Omental fat pad (tissue), 4 donors: ENCODE data around the gene ZAR1L. TPM values are rescaled to one million over a fixed set of nuclear protein-coding genes. Genes with fewer than 3 reads are reported as not detected.

ENCODE experiments used
- ATAC-seq: fragments of 150-250 bp; one replicate; pipeline ENCODE4 v1.9.1; 2016; ENCODE audit warnings: mild to moderate bottlenecking, moderate library complexity; ENCODE audit not compliant: low FRiP score
- DNase-seq: peaks from one replicate; pipeline ENCODE4 v3.0.0-alpha.2; 2019; ENCODE audit warnings: low spot score
- total RNA-seq, 4 donors: library from RNA; depleted of rRNA; stranded (reverse); fragments of >200 nt; gene quantifications; one replicate each; pipeline ENCODE4 v1.1.0, GENCODE V29; 2016
- TF ChIP-seq, protein P1 (sequence below), 3 donors: fragments of 450-650 bp; IDR thresholded peaks; one replicate each; pipeline ENCODE4 v1.5.1; 2016 to 2017; ENCODE audit warnings: antibody characterized with exemption in 3 of 3, mild to moderate bottlenecking in 3 of 3, moderate library complexity in 2 of 3

ZAR1L gene
- total RNA-seq, 4 donors from 2014 or later, result not detected

DNA sequence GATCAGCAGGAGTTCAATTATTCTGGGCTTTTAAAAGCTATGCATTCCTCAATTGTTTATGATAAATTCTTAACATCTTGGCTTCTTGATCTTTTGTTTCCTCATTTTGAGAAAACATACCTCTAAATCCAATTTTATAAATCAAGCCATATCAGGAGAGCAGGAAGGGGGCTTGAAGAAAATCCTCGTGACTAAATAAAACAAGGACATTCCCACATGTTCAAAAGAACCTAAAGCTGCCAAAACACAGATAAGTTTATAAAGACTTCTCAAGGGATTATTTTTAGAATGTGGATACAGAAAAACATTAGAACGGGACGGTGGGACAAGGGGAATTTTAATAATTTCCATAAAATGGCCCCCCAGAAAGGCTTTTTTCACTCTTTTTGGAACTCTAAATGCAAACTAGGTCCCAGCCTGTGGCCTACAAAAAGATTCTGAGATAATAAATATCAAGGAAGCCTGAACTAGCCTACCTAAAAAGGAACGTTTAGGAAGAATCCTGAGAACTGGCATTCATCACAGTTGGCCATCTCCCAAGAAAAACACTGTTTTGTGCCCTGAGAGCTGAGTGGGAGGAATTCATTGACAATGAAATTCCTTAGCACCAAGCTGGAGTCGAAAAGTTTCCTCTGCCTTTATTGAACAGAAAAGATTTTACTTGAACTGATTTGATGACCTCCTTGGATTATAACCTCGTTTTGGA lies 30.1 kb downstream of the ZAR1L start:
- ATAC-seq (no peak), DNase-seq (no peak)
- TF ChIP-seq, protein P1, sequence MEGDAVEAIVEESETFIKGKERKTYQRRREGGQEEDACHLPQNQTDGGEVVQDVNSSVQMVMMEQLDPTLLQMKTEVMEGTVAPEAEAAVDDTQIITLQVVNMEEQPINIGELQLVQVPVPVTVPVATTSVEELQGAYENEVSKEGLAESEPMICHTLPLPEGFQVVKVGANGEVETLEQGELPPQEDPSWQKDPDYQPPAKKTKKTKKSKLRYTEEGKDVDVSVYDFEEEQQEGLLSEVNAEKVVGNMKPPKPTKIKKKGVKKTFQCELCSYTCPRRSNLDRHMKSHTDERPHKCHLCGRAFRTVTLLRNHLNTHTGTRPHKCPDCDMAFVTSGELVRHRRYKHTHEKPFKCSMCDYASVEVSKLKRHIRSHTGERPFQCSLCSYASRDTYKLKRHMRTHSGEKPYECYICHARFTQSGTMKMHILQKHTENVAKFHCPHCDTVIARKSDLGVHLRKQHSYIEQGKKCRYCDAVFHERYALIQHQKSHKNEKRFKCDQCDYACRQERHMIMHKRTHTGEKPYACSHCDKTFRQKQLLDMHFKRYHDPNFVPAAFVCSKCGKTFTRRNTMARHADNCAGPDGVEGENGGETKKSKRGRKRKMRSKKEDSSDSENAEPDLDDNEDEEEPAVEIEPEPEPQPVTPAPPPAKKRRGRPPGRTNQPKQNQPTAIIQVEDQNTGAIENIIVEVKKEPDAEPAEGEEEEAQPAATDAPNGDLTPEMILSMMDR (IDR thresholded peaks at IDR 0.05), result no peak

DNA sequence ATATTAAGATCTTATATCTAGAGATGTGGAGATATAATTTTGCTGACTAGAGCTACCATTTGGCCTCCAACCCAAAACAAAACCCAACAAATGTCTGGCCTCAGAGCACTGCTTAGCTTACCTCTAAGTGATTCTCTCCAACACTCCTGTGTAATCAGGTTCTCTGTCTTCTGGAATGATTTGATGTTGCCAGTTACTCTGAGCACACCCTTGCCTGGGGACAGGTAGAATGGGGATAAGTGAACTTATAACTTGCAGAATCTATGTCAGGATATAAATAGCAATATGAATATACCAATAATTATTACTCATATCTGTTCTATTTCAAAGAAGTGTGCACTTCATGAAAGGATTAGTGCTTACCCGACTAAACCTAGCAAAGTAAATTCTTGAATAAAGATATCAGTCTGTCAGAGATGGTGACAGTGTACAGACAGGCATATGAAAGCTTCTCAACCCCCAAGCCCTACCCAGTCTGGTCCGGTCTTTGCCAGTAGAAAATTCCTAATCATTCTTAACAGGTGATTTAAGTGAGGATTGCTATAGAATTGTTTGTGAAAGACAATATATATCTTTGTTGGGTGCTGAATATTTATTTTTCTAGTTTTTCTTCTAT lies 33.0 kb downstream of the ZAR1L start:
- ATAC-seq (no peak), DNase-seq (no peak)
- TF ChIP-seq, protein P1 (IDR thresholded peaks at IDR 0.05), result no peak

DNA sequence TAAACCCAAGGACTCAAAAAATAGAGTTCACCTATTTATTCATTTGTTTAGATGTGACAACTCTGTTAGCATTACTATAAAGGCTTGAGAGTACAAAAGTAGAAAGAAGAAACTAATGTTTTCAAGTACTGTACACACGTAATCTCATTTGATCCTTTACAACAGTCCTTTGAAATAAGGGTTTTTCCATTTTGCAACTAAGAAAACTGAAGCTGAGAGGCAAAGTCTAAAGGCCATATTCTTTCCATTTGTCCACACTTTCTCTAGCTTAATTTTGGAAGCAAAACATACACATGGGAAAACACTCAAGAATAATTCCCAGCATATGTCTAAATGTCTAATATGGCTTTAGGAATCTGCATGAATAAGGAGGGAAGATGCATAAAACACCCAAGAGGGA lies 34.1 kb downstream of the ZAR1L start:
- no peak for ATAC-seq

DNA sequence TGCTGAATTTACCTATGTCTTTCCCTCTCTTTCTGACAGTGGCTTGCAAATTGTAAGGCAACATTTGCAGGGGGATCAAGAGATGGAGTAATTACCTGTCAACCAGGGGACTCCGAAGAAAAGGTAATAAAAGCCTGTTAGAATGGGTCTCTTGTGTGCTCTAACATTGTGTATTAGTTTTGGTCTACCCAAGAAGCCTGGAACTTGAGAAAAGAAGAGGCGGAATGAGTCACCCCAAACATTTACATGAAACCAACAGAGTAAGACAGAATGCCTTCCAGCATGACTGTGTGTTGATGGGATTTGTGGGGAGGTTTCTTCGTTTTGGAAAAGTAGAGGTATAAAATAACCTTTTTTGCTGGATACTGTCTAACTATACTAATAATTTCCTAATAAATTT lies 36.7 kb downstream of the ZAR1L start:
- no peak for DNase-seq
- no peak for ATAC-seq
- TF ChIP-seq, protein P1 (IDR thresholded peaks at IDR 0.05), result no peak

More for the DNA sequence above, 34.1 kb downstream of the ZAR1L start:
- TF ChIP-seq, protein P1 (IDR thresholded peaks at IDR 0.05), result no peak
- no peak for DNase-seq

DNA sequence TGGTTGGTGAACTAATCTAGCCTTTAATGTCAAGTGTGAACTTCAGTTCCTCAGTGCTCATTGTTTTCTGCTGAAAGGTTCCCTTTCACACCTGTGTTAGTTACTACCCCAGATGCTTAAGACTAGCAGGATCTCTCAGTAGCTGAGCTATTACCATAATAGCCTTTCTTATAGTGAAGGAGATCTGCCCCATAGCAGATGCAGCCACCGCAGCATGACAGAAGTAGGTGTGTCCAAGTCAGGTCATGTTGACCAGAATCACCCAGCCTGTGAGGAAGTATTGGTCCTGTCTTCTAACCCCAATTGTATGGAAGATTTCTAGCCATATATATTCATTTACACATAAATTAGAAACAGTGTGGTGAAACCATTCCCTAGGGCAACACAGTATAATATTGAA lies 37.3 kb downstream of the ZAR1L start:
- no peak for DNase-seq
- TF ChIP-seq, protein P1 (IDR thresholded peaks at IDR 0.05), result no peak
- no peak for ATAC-seq

DNA sequence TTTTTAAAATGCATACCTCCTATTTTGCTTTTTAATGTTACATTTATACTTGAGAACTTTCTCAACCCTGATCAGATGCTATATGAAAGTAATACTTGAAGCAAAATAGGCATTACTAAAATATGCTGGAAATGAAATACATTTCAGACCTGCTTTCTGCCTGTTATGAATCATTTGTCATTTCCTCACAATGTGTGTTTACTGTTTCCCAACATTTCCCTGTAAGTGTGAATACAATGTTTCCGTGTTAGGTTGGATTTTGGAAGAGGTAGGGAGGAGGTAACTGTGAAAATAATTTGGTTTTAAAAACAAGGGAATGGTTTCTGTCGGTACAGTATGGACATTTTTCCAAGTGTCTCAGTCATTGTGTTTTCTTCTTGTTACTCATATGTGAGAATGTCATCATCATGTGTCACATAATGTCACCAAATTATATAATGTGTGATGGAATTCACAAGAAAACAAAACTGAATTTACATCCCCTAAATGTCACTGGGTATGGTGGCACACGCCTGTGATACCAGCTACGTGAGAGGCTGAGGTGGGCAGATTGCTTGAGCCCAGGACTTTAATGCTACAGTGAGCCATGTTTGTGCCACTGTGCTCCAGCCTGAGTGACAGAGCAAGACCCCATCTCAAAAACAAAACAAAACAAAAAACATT lies 43.0 kb downstream of the ZAR1L start:
- TF ChIP-seq, protein P1 (IDR thresholded peaks at IDR 0.05), result no peak
- ATAC-seq, result no peak
- no peak for DNase-seq
